ENCODE data around the gene BFSP2. TPM values are rescaled to one million over a fixed set of nuclear protein-coding genes. Genes with fewer than 3 reads are reported as not detected.

Gene BFSP2
- total and polyA plus RNA-seq, 2 donors (not counting 3 experiments of a cell fraction or from before 2014, with no cell fraction given), result not detected

GRCh38 chr3:133488785-133489367 lies 89.0 kb downstream of the BFSP2 start:
- peak; percentile 60 for DNase-seq (ENCODE audit: low read depth, low spot score)
- Histone ChIP-seq H4K20me1 (replicated peaks; ENCODE audit: control insufficient read depth, extremely low read depth, insufficient read depth, low read length) (no peaks in the 10 kb centered on the region), H3K4me1 (ENCODE audit: control insufficient read depth, extremely low read depth, insufficient read depth, low read length) (no peaks in the 10 kb centered on the region), H3K4me3 (replicated peaks in 1 of 3; ENCODE audit: insufficient read depth in 1 of 3, low read depth in 1 of 3, low read length in 3 of 3) (no peak overlapping the region), H3K36me3 (ENCODE audit: control insufficient read depth in 2 of 2, extremely low read depth in 1 of 2, insufficient read depth in 2 of 2, low read length in 2 of 2) (no peaks in the 10 kb centered on the region), H3K4me2 (ENCODE audit: insufficient read depth, low read length) (no peak overlapping the region), H3K27ac (ENCODE audit: insufficient read depth, low read depth, low read length) (no peak overlapping the region), H3K9me1 (replicated peaks; ENCODE audit: control insufficient read depth, extremely low read depth, insufficient read depth, low read length) (no peaks in the 10 kb centered on the region), H3K9ac (replicated peaks; ENCODE audit: extremely low read depth, insufficient read depth, low read length) (no peak overlapping the region), H3K9me3 (replicated peaks; ENCODE audit: control insufficient read depth, insufficient read depth, low read length) (no peaks in the 10 kb centered on the region), H3K27me3 (ENCODE audit: control insufficient read depth in 2 of 2, insufficient read depth in 2 of 2, low read length in 2 of 2) (no peaks in the 10 kb centered on the region), H2AFZ (ENCODE audit: low read depth, low read length) (no peak overlapping the region), H3K79me2 (ENCODE audit: control insufficient read depth, insufficient read depth, low read length) (no peaks in the 10 kb centered on the region)
- ChIA-PET POLR2A (interaction anchor here (0.6 to 0.8 kb wide), 2 partner anchors 84 to 102 kb away, joined by 3 to 5 read pairs; no protein-coding TSS in a partner anchor), CTCF (interaction anchor here (0.6 to 6.5 kb wide), 21 partner anchors 9 to 758 kb away, joined by 3 to 224 read pairs (median 5); partner anchors contain the start of gene CDV3)
- BruUV-seq (replicated peaks), result no TSS peak
- intact Hi-C loops (cut with micrococcal nuclease), result loop anchor here (1.0 to 5.0 kb wide), 5 partner anchors 84 to 438 kb away; partner anchors contain the start of genes CDV3, SRPRB and TOPBP1
- TF ChIP-seq FOS (IDR thresholded peaks at IDR 0.05; ENCODE audit: borderline replicate concordance, insufficient read depth, low read length), result no peak
- TF ChIP-seq MAX (IDR thresholded peaks at IDR 0.05; ENCODE audit: insufficient read depth, insufficient read length), result no peak
- TF ChIP-seq MYC (IDR thresholded peaks at IDR 0.05; ENCODE audit: low read depth, low read length), result no peak
- TF ChIP-seq JUN (IDR thresholded peaks at IDR 0.05; ENCODE audit: borderline replicate concordance, insufficient read depth, insufficient read length, low read depth), result no peak
- TF ChIP-seq POLR2AphosphoS5 (IDR thresholded peaks at IDR 0.05; ENCODE audit: insufficient read depth, low read depth, low read length), result no peak
- TF ChIP-seq GATA2 (IDR thresholded peaks at IDR 0.05; ENCODE audit: insufficient read depth, insufficient read length, low read depth, low read length), result no peak
- no peak for TF ChIP-seq POLR2A (IDR thresholded peaks at IDR 0.05; ENCODE audit: low read depth, low read length)
- no peak for TF ChIP-seq CTCF (IDR thresholded peaks at IDR 0.05; ENCODE audit: extremely low read depth in 1 of 2, insufficient read depth in 1 of 2, low read depth in 1 of 2, low read length in 2 of 2)
- no peak for TF ChIP-seq EZH2 (IDR thresholded peaks at IDR 0.05; ENCODE audit: borderline replicate concordance, low read depth, low read length, severe bottlenecking)
- dilution Hi-C loops (cut with MboI; ENCODE audit: extremely low pct_ligation_motif_present, low sequenced_read_pairs), result no loop called here
- FAIRE-seq, result no peak
